OCI-LY3 (cell line): ENCODE data around the gene SLC6A4.

ENCODE experiments used
- CTCF ChIP-seq: fragments of 200-600, 300-600 bp; sonication (generic); IDR thresholded peaks from 2 replicates; pipeline ENCODE4 v1.5.1; 2014; ENCODE audit warnings: antibody characterized with exemption, low read length, low read depth
- EZH2phosphoT487 ChIP-seq: fragments of 200-600 bp; shearing (Covaris generic); IDR thresholded peaks from 2 replicates; pipeline ENCODE4 v1.6.1; 2018; ENCODE audit warnings: antibody characterized with exemption, mixed run types, low read depth

- TF ChIP-seq CTCF (no peak), EZH2phosphoT487 (no peak)
These were observed 8.6 kb downstream of the SLC6A4 start for GRCh38 chr17:30226878-30227277.
